Lung (tissue), 12 donors: ENCODE measurements around the gene CSNK1G1. TPM values are rescaled to one million over a fixed set of nuclear protein-coding genes. Genes with fewer than 3 reads are reported as not detected.

Source experiments
- ATAC-seq: fragments of 200-7000 bp; cut with Tn5 transposase; one replicate; pipeline ENCODE4 v1.9.1; 2020; ENCODE audit warnings: moderate number of reproducible peaks; ENCODE audit not compliant: insufficient read depth, low FRiP score
- DNase-seq, 3 donors: peaks; one replicate each; pipeline ENCODE4 v3.0.0-alpha.2; 2013 to 2017
- H3K27ac ChIP-seq, 2 donors: one replicate each; pipeline ENCODE4 v1.5.1; 2013; ENCODE audit warnings: mild to moderate bottlenecking in 2 of 2, moderate library complexity in 2 of 2, control low read depth in 1 of 2, inconsistent platforms in 1 of 2, low read depth in 1 of 2, low read length in 1 of 2
- H3K27me3 ChIP-seq, 3 donors: one replicate each; pipeline ENCODE4 v1.5.1; 2013; ENCODE audit warnings: low read length in 2 of 3; ENCODE audit not compliant: control insufficient read depth in 3 of 3, insufficient read depth in 3 of 3
- H3K36me3 ChIP-seq, 4 donors: one replicate each; pipeline ENCODE4 v1.5.1; 2013; ENCODE audit warnings: low read length in 4 of 4, mild to moderate bottlenecking in 1 of 4, moderate library complexity in 1 of 4; ENCODE audit not compliant: control insufficient read depth in 4 of 4, insufficient read depth in 4 of 4
- H3K4me1 ChIP-seq, 5 donors: one replicate each; pipeline ENCODE4 v1.5.1; 2013; ENCODE audit warnings: low read length in 5 of 5, mild to moderate bottlenecking in 2 of 5, moderate library complexity in 1 of 5; ENCODE audit not compliant: control insufficient read depth in 5 of 5, insufficient read depth in 5 of 5
- H3K4me3 ChIP-seq: one replicate; pipeline ENCODE4 v1.5.1; 2013; ENCODE audit warnings: mild to moderate bottlenecking, control low read depth, moderate library complexity
- H3K9ac ChIP-seq, 2 donors: one replicate each; pipeline ENCODE4 v1.5.1; 2013; ENCODE audit warnings: low read length in 2 of 2, control low read depth in 1 of 2; ENCODE audit not compliant: insufficient read depth in 1 of 2
- H3K9me3 ChIP-seq, 4 donors: one replicate each; pipeline ENCODE4 v1.5.1; 2013; ENCODE audit warnings: low read length in 3 of 4, mild to moderate bottlenecking in 1 of 4, moderate library complexity in 1 of 4; ENCODE audit not compliant: control insufficient read depth in 4 of 4, insufficient read depth in 3 of 4
- CTCF ChIP-seq: IDR thresholded peaks from 2 replicates; pipeline ENCODE4 v1.5.1; 2012; ENCODE audit warnings: mild to moderate bottlenecking; ENCODE audit errors: control extremely low read depth, extremely low read depth
- WGBS, 2 donors: extraction: QIAGEN DNeasy Blood & Tissue Kit; methylation state at CpG; one replicate each; pipeline ENCODE4 v1.1.7; 2013; 5-methylcytosine and 5-hydroxymethylcytosine counted together
- polyA plus RNA-seq, 2 donors: library from polyadenylated mRNA; stranded (reverse); fragments of 200-250 nt; gene quantifications; one replicate each; pipeline ENCODE4 v1.2.1, GENCODE V29; 2013
- total RNA-seq, 2 donors: library from RNA; depleted of rRNA in 1 of 2; stranded (reverse); fragments of >200 nt in 1 of 2; gene quantifications; one replicate each; pipeline ENCODE4 v1.2.1, GENCODE V29; 2014 to 2021
- donor health status: control.
- donor health status: control.
- donor health status: Bipolar disorder and iron deficiency.
- donor health status: healthy.
- donor health status: DM: yes; HTN: yes; CAD: no.

Gene CSNK1G1
- total and polyA plus RNA-seq, 4 donors = 3.0 to 50.4 (median 12.9) TPM

- no peak for TF ChIP-seq CTCF
- H3K9ac ChIP-seq = no peak overlapping the region
- no peak for DNase-seq
- H3K4me3 ChIP-seq = no peak overlapping the region
- ATAC-seq = no peak
- H3K9me3 ChIP-seq = no peaks in the 10 kb centered on the region
- H3K4me1 ChIP-seq = peaks cover 0 to 6% (median 0%) of the 10 kb centered on the region in 5 donors
- peaks cover 0 to 11% (median 9%) of the 10 kb centered on the region in 4 donors for H3K36me3 ChIP-seq
- no peak overlapping the region for H3K27ac ChIP-seq
- H3K27me3 ChIP-seq = no peaks in the 10 kb centered on the region
- 90 to 91% methylated on average over 2 of the region's 2 CpGs for WGBS, 2 donors
Measured at GRCh38 chr15:64187396-64188191, 168.4 kb downstream of the CSNK1G1 start.

- TF ChIP-seq CTCF = no peak
- H3K27ac ChIP-seq = no peak overlapping the region
- no peak overlapping the region for H3K4me3 ChIP-seq
- DNase-seq (no peak), ATAC-seq (no peak)
- no peak overlapping the region for H3K9ac ChIP-seq
- no peaks in the 10 kb centered on the region for H3K9me3 ChIP-seq
- H3K27me3 ChIP-seq = no peaks in the 10 kb centered on the region
- WGBS, 2 donors = 78 to 91% methylated on average over 9 of the region's 9 CpGs
- no peaks in the 10 kb centered on the region for H3K4me1 ChIP-seq
- peaks cover 6 to 19% (median 11%) of the 10 kb centered on the region in 4 donors for H3K36me3 ChIP-seq
Measured at GRCh38 chr15:64185146-64185911, 170.6 kb downstream of the CSNK1G1 start.

GRCh38 chr15:64182859-64183370 lies 173.1 kb downstream of the CSNK1G1 start:
- no peak for TF ChIP-seq CTCF
- no peak for ATAC-seq
- no peaks in the 10 kb centered on the region for H3K27me3 ChIP-seq
- H3K9me3 ChIP-seq = no peaks in the 10 kb centered on the region
- peaks cover 6 to 26% (median 13%) of the 10 kb centered on the region in 4 donors for H3K36me3 ChIP-seq
- no peak for DNase-seq
- 83 to 84% methylated on average over 4 of the region's 4 CpGs for WGBS, 2 donors
- no peak overlapping the region for H3K9ac ChIP-seq
- H3K4me1 ChIP-seq = no peaks in the 10 kb centered on the region
- no peak overlapping the region for H3K4me3 ChIP-seq
- H3K27ac ChIP-seq = no peak overlapping the region
